Ishikawa (cell line): ENCODE measurements around the gene FADS3.

ENCODE experiments used
- CEBPB ChIP-seq: IDR thresholded peaks from 2 replicates; pipeline ENCODE4 v1.6.1; 2012
- CREB1 ChIP-seq: IDR thresholded peaks from 2 replicates; pipeline ENCODE4 v1.6.1; 2012; ENCODE audit warnings: low read depth
- TAF1 ChIP-seq: IDR thresholded peaks from 2 replicates; pipeline ENCODE4 v1.6.1; 2012; ENCODE audit warnings: low read depth, mild to moderate bottlenecking
- TEAD4 ChIP-seq: IDR thresholded peaks from 2 replicates; pipeline ENCODE4 v1.6.1; 2012
- TF ChIP-seq, protein P1 (sequence below): IDR thresholded peaks from 2 replicates; pipeline ENCODE4 v1.6.1; 2012

DNA sequence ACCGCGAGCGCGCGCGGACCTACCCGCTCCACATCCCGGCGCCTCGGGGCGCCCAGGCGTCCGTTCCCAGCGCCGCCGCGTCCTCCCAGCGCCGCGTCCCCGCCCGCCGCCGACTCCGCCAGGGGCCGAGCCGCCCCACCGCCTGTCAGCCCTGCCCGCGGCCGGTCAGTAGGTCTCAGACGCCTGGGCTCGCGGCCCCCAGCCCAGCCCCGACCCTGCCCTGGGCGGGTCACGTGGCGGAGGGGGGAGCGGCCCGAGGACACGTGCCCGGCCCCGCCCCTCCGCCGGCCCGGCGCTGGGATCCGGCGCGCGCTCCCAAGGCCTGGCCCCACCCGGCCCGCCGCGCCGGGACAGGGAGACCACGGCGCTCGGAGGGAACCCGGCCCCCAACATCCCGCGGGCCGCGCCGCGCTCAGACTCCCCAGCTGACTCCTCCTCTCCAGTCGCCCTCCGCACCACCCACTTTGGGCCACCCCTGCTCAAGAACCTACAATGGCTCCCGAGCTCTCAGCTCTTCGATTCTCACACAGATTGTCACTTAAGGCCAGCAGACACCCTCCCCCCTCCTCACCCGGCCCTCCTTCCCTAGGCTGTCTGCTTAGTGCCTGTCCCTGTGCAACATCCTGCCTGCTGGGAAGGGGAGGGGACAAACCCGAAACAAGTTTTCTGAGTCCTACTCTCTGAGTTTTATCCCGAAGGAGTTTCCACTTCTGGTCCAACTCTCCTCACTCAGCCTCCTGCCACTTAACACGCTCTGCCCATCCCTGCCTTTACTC is 26.2 kb upstream of the FADS3 start, which contains the start of gene RAB3IL1:
- TF ChIP-seq CREB1 (no peak), TAF1 (no peak), TEAD4 (no peak), CEBPB (no peak)
- TF ChIP-seq, protein P1, sequence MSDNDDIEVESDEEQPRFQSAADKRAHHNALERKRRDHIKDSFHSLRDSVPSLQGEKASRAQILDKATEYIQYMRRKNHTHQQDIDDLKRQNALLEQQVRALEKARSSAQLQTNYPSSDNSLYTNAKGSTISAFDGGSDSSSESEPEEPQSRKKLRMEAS = peak; percentile 49; the same call in 1 of the 2 replicates
